BE2C (cell line): Measurements from ENCODE around the gene EBP.

ENCODE experiments used
- DNase-seq: peaks from one replicate; pipeline ENCODE4 v3.0.0-alpha.2; 2020
- H3K27me3 ChIP-seq: fragments of 250-450 bp; sonication (Bioruptor Pico); 2 replicates; pipeline ENCODE4 v1.5.1; 2020; ENCODE audit warnings: mild to moderate bottlenecking
- H3K36me3 ChIP-seq: fragments of 250-450 bp; sonication (Bioruptor Pico); 2 replicates; pipeline ENCODE4 v1.5.1; 2020; ENCODE audit warnings: mild to moderate bottlenecking
- H3K4me1 ChIP-seq: fragments of 250-450 bp; sonication (Bioruptor Pico); 2 replicates; pipeline ENCODE4 v1.5.1; 2020
- H3K4me3 ChIP-seq: 2 replicates; pipeline ENCODE4 v1.5.1; 2011; ENCODE audit warnings: low read depth, low read length
- H3K9me3 ChIP-seq: fragments of 250-450 bp; sonication (Bioruptor Pico); 2 replicates; pipeline ENCODE4 v1.5.1; 2020
- TF ChIP-seq, protein P1 (sequence below): IDR thresholded peaks from 2 replicates; pipeline ENCODE4 v1.5.1; 2012; ENCODE audit warnings: mild to moderate bottlenecking, low read depth, low read length

EBP gene

DNA sequence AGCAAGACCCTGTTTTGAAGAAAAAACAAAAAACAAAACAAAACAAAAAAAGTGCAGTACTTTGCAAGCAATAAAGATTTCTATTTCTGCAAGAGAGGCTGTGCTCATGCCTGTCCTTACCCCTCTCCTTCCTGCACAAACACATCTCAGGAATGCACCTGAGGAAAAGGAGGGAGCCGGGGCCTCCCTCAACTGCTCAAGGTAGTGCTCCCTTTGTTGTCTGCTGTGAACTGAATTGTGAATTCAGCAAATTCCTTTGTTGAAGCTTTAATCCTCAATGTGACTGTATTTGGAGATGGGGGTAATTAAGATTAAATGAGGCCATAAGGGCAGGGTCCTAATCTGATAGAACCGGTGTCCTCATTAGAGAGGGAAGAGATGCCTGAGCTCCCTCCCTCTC lies 31.7 kb upstream of the EBP start:
- Histone ChIP-seq H3K9me3 (no peaks in the 10 kb centered on the region), H3K4me3 (no peak overlapping the region), H3K36me3 (no peaks in the 10 kb centered on the region), H3K27me3 (no peaks in the 10 kb centered on the region), H3K4me1 (no peaks in the 10 kb centered on the region)
- no peak for DNase-seq
- TF ChIP-seq, protein P1, sequence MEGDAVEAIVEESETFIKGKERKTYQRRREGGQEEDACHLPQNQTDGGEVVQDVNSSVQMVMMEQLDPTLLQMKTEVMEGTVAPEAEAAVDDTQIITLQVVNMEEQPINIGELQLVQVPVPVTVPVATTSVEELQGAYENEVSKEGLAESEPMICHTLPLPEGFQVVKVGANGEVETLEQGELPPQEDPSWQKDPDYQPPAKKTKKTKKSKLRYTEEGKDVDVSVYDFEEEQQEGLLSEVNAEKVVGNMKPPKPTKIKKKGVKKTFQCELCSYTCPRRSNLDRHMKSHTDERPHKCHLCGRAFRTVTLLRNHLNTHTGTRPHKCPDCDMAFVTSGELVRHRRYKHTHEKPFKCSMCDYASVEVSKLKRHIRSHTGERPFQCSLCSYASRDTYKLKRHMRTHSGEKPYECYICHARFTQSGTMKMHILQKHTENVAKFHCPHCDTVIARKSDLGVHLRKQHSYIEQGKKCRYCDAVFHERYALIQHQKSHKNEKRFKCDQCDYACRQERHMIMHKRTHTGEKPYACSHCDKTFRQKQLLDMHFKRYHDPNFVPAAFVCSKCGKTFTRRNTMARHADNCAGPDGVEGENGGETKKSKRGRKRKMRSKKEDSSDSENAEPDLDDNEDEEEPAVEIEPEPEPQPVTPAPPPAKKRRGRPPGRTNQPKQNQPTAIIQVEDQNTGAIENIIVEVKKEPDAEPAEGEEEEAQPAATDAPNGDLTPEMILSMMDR, result no peak

DNA sequence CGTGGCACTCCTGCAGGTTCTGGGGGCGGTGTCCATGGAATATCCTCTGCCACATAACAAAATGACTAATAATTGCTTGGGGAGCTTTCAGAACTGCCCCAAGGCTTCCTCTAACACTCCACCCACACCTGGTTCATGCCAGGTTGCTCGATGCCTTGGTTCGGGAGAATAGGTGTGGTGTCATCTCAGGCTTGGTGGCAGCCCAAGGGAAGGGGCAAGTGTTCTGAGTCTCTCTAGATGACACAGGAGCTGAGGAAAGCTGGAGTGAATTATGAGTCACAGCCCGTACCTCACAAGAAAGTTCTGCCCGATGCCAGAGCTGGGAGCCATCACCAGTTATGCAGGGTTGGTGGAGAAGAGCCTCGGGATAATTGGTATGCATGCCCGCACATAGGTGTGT lies 30.9 kb upstream of the EBP start:
- H3K9me3 ChIP-seq, result no peaks in the 10 kb centered on the region
- TF ChIP-seq, protein P1, result no peak
- no peak for DNase-seq
- no peak overlapping the region for H3K4me3 ChIP-seq
- H3K4me1 ChIP-seq, result no peaks in the 10 kb centered on the region
- no peaks in the 10 kb centered on the region for H3K36me3 ChIP-seq
- H3K27me3 ChIP-seq, result no peaks in the 10 kb centered on the region

DNA sequence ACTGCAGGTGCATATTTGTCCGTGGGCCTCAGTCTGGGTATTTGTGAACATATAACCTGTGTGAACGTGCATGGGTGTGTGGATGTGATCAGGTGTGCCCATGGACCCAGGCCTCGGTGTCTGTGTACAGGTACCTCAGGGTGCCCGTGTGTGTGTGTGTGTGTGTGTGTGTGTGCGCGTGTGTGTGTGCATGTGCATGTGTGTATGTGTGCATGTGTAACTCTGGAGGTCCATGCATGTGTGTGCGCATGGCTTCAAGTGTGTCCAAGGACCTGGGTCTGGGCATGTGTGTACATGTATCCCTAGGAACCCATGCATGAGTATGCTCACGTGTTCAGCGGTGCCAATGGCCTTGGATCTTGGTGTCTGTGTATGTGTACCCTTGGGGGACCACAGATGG lies 29.8 kb upstream of the EBP start:
- Histone ChIP-seq H3K4me1 (no peaks in the 10 kb centered on the region), H3K27me3 (no peaks in the 10 kb centered on the region), H3K36me3 (no peaks in the 10 kb centered on the region), H3K9me3 (no peaks in the 10 kb centered on the region), H3K4me3 (no peak overlapping the region)
- DNase-seq, result no peak
- TF ChIP-seq, protein P1, result no peak

DNA sequence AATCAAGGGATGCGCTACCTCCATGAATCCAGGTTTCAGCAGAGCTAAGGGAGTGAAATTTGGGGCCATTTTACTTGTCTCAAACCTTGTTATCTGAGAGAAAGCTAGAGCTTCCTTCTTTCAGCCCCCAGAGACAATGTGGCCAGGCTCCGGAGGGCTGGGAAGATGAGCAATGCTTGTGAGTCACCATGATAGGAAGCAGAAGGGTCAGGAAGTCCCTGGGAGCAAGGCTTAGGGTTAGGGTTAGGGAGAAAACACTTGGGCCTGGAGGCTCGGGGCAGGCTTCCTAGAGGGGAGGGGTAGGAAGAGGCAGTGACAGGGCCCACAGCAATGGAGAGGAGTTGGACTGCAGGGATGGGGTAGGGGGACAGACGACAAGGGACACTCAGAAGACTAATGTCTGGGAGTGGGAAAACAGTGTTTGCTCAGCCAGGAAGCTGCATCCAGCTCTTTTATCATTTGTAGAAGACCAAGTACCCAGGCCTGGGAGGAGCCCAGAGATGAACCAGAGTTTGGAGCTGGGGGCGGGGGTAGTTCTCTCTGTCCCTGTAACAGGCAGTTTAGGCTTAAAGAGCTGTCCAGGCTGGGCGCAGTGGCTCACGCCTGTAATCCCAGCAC lies 29.2 kb upstream of the EBP start:
- Histone ChIP-seq H3K9me3 (no peaks in the 10 kb centered on the region), H3K27me3 (no peaks in the 10 kb centered on the region), H3K4me1 (no peaks in the 10 kb centered on the region), H3K36me3 (no peaks in the 10 kb centered on the region), H3K4me3 (no peak overlapping the region)
- TF ChIP-seq, protein P1, result no peak
- DNase-seq, result no peak

DNA sequence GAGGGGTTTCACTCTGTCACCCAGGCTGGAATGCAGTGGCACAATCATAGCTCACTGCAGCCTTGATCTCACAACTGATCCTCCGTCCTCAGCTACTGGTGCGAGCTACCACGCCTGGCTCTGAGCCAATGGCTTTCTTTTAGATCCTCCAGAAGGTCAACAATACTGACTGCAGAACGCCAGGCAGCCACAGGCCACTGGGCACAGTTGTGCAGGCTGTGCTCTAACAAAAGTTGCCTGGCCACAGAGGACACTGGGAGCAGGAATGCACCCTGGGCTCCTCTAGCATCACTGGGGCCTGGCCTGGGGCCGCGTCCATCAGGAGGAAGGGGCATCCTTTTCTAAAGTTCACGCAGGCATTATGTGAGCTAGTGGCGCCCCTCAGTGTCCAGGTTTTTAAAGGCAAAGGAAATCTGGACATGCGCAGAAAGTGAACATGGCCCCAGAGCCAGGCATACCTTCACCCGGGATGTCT lies 27.7 kb upstream of the EBP start:
- H3K9me3 ChIP-seq, result no peaks in the 10 kb centered on the region
- DNase-seq, result peak; percentile 63

DNA sequence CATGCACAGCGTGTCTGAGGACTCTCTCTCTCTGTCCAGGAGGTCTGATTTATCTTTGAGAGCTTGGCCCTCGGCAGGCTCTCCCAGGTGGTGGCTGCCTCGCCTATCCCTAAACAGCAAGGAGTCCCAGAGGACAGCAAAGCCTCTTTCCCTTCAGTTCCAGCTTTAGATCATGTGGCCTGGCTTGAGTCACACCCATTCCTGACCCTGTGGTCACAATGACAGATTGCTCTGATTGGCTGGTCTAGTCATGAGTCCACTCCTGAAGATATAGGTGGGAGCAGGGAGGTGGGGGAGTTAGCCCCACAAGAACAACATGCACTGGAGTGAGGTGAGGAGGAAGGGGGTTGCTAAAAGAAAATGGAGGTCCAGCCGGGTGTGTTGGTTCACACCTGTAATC lies 24.9 kb upstream of the EBP start:
- Histone ChIP-seq H3K36me3 (no peaks in the 10 kb centered on the region), H3K4me3 (no peak overlapping the region), H3K4me1 (no peaks in the 10 kb centered on the region), H3K9me3 (no peaks in the 10 kb centered on the region), H3K27me3 (no peaks in the 10 kb centered on the region)
- TF ChIP-seq, protein P1, result no peak
- DNase-seq, result no peak

More for the DNA sequence above, 27.7 kb upstream of the EBP start:
- TF ChIP-seq, protein P1, result peak; percentile 55
- no peaks in the 10 kb centered on the region for H3K36me3 ChIP-seq
- H3K4me1 ChIP-seq, result no peaks in the 10 kb centered on the region
- H3K27me3 ChIP-seq, result no peaks in the 10 kb centered on the region
- no peak overlapping the region for H3K4me3 ChIP-seq
